CD14-positive monocyte (primary cell): ENCODE data around the gene DNLZ. TPM values are rescaled to one million over a fixed set of nuclear protein-coding genes. Genes with fewer than 3 reads are reported as not detected.

Experiments used
- DNase-seq, 3 donors: peaks; one replicate each; pipeline ENCODE4 v3.0.0-alpha.2; 2011 to 2022
- H2AFZ ChIP-seq: 2 replicates; pipeline ENCODE4 v1.6.0; 2012; ENCODE audit warnings: mild to moderate bottlenecking, low read depth, low read length, inconsistent platforms; ENCODE audit not compliant: insufficient read depth, poor library complexity, severe bottlenecking
- H3K27ac ChIP-seq, 2 donors: 1 replicate in 1 of 2; 2 replicates in 1 of 2; pipeline ENCODE4 v1.5.1; 2012 to 2013; ENCODE audit warnings: low read length in 2 of 2, control low read depth in 1 of 2, inconsistent platforms in 1 of 2, low read depth in 1 of 2, mild to moderate bottlenecking in 1 of 2
- H3K27me3 ChIP-seq, 2 donors: one replicate each; pipeline versions ENCODE4 v1.6.0 to v1.6.1; 2011 to 2013; ENCODE audit warnings: low read length in 2 of 2; ENCODE audit not compliant: control insufficient read depth in 2 of 2, insufficient read depth in 2 of 2
- H3K36me3 ChIP-seq, 2 donors: replicated peaks in 1 of 2; 1 replicate in 1 of 2; 2 replicates in 1 of 2; pipeline versions ENCODE4 v1.5.1 to v1.6.1; 2012 to 2013; ENCODE audit warnings: low read length in 2 of 2, control low read depth in 1 of 2, inconsistent platforms in 1 of 2, mild to moderate bottlenecking in 1 of 2; ENCODE audit not compliant: insufficient read depth in 2 of 2, control insufficient read depth in 1 of 2
- H3K4me1 ChIP-seq, 2 donors: 1 replicate in 1 of 2; 2 replicates in 1 of 2; pipeline versions ENCODE4 v1.5.1 to v1.6.1; 2012 to 2013; ENCODE audit warnings: low read length in 2 of 2, control low read depth in 1 of 2, inconsistent platforms in 1 of 2, mild to moderate bottlenecking in 1 of 2, moderate library complexity in 1 of 2; ENCODE audit not compliant: insufficient read depth in 2 of 2, control insufficient read depth in 1 of 2
- H3K4me2 ChIP-seq: replicated peaks from 2 replicates; pipeline ENCODE3; 2012; ENCODE audit warnings: low read length, moderate library complexity, mild to moderate bottlenecking; ENCODE audit not compliant: poor library complexity, severe bottlenecking; ENCODE audit errors: extremely low read depth
- H3K4me3 ChIP-seq, 3 experiments: fragments of 200-600 bp in 1 of 3; sonication (generic) in 1 of 3; replicated peaks in 1 of 3; 1 replicate in 2 of 3; 2 replicates in 1 of 3; pipeline ENCODE4 v1.5.1; 2011 to 2013; ENCODE audit warnings: low read length in 3 of 3, mild to moderate bottlenecking in 3 of 3, control low read depth in 2 of 3, low read depth in 2 of 3, inconsistent platforms in 1 of 3, moderate library complexity in 1 of 3
- H3K79me2 ChIP-seq: 2 replicates; pipeline ENCODE4 v1.6.0; 2012; ENCODE audit warnings: mild to moderate bottlenecking, control low read depth, inconsistent platforms, low read length, moderate library complexity; ENCODE audit not compliant: insufficient read depth
- H3K9ac ChIP-seq: 2 replicates; pipeline ENCODE4 v1.6.0; 2017; ENCODE audit warnings: low read length, mild to moderate bottlenecking; ENCODE audit not compliant: insufficient read depth, poor library complexity, severe bottlenecking
- H3K9me3 ChIP-seq, 2 donors: replicated peaks in 1 of 2; 1 replicate in 1 of 2; 2 replicates in 1 of 2; pipeline versions ENCODE4 v1.5.1 to v1.6.1; 2012 to 2013; ENCODE audit warnings: low read length in 2 of 2, control low read depth in 1 of 2; ENCODE audit not compliant: control insufficient read depth in 1 of 2, insufficient read depth in 1 of 2
- H4K20me1 ChIP-seq: 2 replicates; pipeline ENCODE4 v1.6.0; 2012; ENCODE audit warnings: mild to moderate bottlenecking, low read length, control low read depth, moderate library complexity; ENCODE audit not compliant: insufficient read depth
- H3K27ac Mint-ChIP-seq, 7 donors: one replicate each; pipeline ENCODE4 v1.8.0; 2020; ENCODE audit warnings: mild to moderate bottlenecking in 7 of 7, mixed read lengths in 7 of 7, moderate library complexity in 6 of 7, inconsistent platforms in 2 of 7
- H3K27me3 Mint-ChIP-seq, 3 donors: one replicate each; pipeline ENCODE4 v1.8.0; 2021 to 2022; ENCODE audit warnings: low read depth in 3 of 3, mild to moderate bottlenecking in 3 of 3, mixed read lengths in 3 of 3, moderate library complexity in 3 of 3, inconsistent platforms in 1 of 3
- H3K36me3 Mint-ChIP-seq, 2 donors: one replicate each; pipeline ENCODE4 v1.8.0; 2020; ENCODE audit warnings: mixed read lengths in 2 of 2, inconsistent platforms in 1 of 2, mild to moderate bottlenecking in 1 of 2
- H3K4me1 Mint-ChIP-seq: one replicate; pipeline ENCODE4 v1.8.0; 2020; ENCODE audit warnings: mild to moderate bottlenecking, mixed read lengths
- H3K4me3 Mint-ChIP-seq, 2 donors: one replicate each; pipeline ENCODE4 v1.8.0; 2020; ENCODE audit warnings: mild to moderate bottlenecking in 2 of 2, mixed read lengths in 2 of 2, moderate library complexity in 1 of 2
- H3K9me3 Mint-ChIP-seq, 7 donors: one replicate each; pipeline ENCODE4 v1.8.0; 2020 to 2022; ENCODE audit warnings: mixed read lengths in 7 of 7, mild to moderate bottlenecking in 6 of 7, moderate library complexity in 6 of 7, inconsistent platforms in 2 of 7
- CTCF ChIP-seq: fragments of 200-600 bp; IDR thresholded peaks from one replicate; pipeline ENCODE4 v1.8.0; 2022; ENCODE audit warnings: antibody characterized with exemption, mild to moderate bottlenecking
- WGBS: methylation state at CpG from one replicate; pipeline ENCODE4 v1.1.5; 2013; ENCODE audit warnings: missing lambda C conversion rate; ENCODE audit not compliant: insufficient coverage; 5-methylcytosine and 5-hydroxymethylcytosine counted together
- intact Hi-C, 2 donors: fragments of 100-400 bp; cut with micrococcal nuclease; formaldehyde crosslinking; loops; one replicate each; pipeline versions ENCODE4 v1.15.0 to v1.15.1; 2023
- polyA plus RNA-seq, 3 donors: library from polyadenylated mRNA; depleted of rRNA in 1 of 3; unstranded in 2 of 3; stranded (reverse) in 1 of 3; fragments of 300-500 nt in 2 of 3; fragments of >200 nt in 1 of 3; fragmentation: Illumina TruSeq in 2 of 3; gene quantifications; 1 replicate in 2 of 3; 2 replicates in 1 of 3; pipeline ENCODE4 v1.2.3, GENCODE V29; 2012 to 2021

Gene DNLZ
- polyA plus RNA-seq, 3 donors = 5.1 to 20.5 (median 10.5) TPM

GRCh38 chr9:136373300-136374182 lies 10.0 kb upstream of the DNLZ start, which contains the start of gene CARD9:
Gene CARD9 (minus strand): TSS chr9:136373669. CDS start chr9:136372078, 1,591 bp downstream.
- Histone ChIP-seq H3K9ac (peak within 1 kb of the TSS; percentile 71), H3K27me3 (no peaks in the 10 kb centered on the region), H2AFZ (peak within 1 kb of the TSS; percentile 80), H3K4me3 (peak within 1 kb of the TSS; percentile 67 to 88 (median 85)), H3K9me3 (no peaks in the 10 kb centered on the region), H3K36me3 (peaks cover 33 to 39% of the 10 kb centered on the region in 2 donors), H3K79me2 (peaks cover 25% of the 10 kb centered on the region), H3K27ac (peak within 1 kb of the TSS; percentile 45 to 75), H3K4me2 (peak within 1 kb of the TSS; percentile 98), H4K20me1 (peaks cover 36% of the 10 kb centered on the region), H3K4me1 (peaks cover 38 to 49% of the 10 kb centered on the region in 2 donors)
- Mint-ChIP-seq H3K27ac (peak within 1 kb of the TSS; percentile 70 to 94 (median 92)), H3K27me3 (no peaks in the 10 kb centered on the region), H3K4me3 (peak within 1 kb of the TSS; percentile 94), H3K4me1 (peaks cover 27% of the 10 kb centered on the region), H3K9me3 (no peaks in the 10 kb centered on the region), H3K36me3 (peaks cover 17 to 33% of the 10 kb centered on the region in 2 donors)
- peak; percentile 77 to 86 (median 82) for DNase-seq
- WGBS = 35% methylated on average over 23 of the region's 27 CpGs
- intact Hi-C loops = loop anchor here in 1 of 2 donors (2.0 kb wide), 1 partner anchor 27 kb away; the partner anchor contains the start of gene SNAPC4
- no peak for TF ChIP-seq CTCF

- Histone ChIP-seq H3K4me2 (peak overlapping the region; percentile 98), H3K9me3 (no peaks in the 10 kb centered on the region), H3K36me3 (peaks cover 38 to 42% of the 10 kb centered on the region in 2 donors), H3K27ac (peak overlapping the region; percentile 45 to 75), H3K9ac (peak overlapping the region; percentile 71), H3K27me3 (no peaks in the 10 kb centered on the region), H3K4me3 (peak overlapping the region; percentile 67 to 88 (median 85)), H3K4me1 (peaks cover 38 to 45% of the 10 kb centered on the region in 2 donors), H3K79me2 (peaks cover 25% of the 10 kb centered on the region), H2AFZ (peak overlapping the region; percentile 80), H4K20me1 (peaks cover 40% of the 10 kb centered on the region)
- DNase-seq = peak; percentile 76 to 87 (median 81)
- peaks cover 27% of the 10 kb centered on the region for H3K4me1 Mint-ChIP-seq
- no peaks in the 10 kb centered on the region for H3K9me3 Mint-ChIP-seq
- no peaks in the 10 kb centered on the region for H3K27me3 Mint-ChIP-seq
- H3K27ac Mint-ChIP-seq = peak overlapping the region; percentile 70 to 94 (median 92)
- WGBS = 2% methylated on average over 21 of the region's 21 CpGs
- TF ChIP-seq CTCF = no peak
- peak overlapping the region; percentile 94 for H3K4me3 Mint-ChIP-seq
- H3K36me3 Mint-ChIP-seq = peaks cover 23 to 41% of the 10 kb centered on the region in 2 donors
- intact Hi-C loops = loop anchor here in 1 of 2 donors (2.0 kb wide), 1 partner anchor 28 kb away; the partner anchor contains the start of gene SNAPC4
Measured at GRCh38 chr9:136372561-136373299, 9.2 kb upstream of the DNLZ start.
